H1 (cell line): ENCODE data around the gene STRIT1. TPM values are rescaled to one million over a fixed set of nuclear protein-coding genes. Genes with fewer than 3 reads are reported as not detected.

Source experiments
- BACH1 ChIP-seq: IDR thresholded peaks from 2 replicates; pipeline ENCODE4 v1.6.1; 2012; ENCODE audit warnings: low read length, improper control_type of control experiment
- CBX8 ChIP-seq: fragments of 300-800, 300-1000 bp; sonication (generic); IDR thresholded peaks from 2 replicates; pipeline ENCODE4 v1.7.1; 2016; ENCODE audit warnings: low read depth, low read length, borderline replicate concordance
- HDAC6 ChIP-seq: IDR thresholded peaks from one replicate; pipeline ENCODE4 v1.7.1; 2012; ENCODE audit warnings: low read depth, mild to moderate bottlenecking, inconsistent platforms, low read length, moderate library complexity
- SAP30 ChIP-seq: fragments of 300-600 bp; sonication (generic); IDR thresholded peaks from 2 replicates; pipeline ENCODE4 v1.7.1; 2012; ENCODE audit warnings: low read length, moderate library complexity, mild to moderate bottlenecking, inconsistent platforms; ENCODE audit not compliant: insufficient read depth, insufficient replicate concordance
- SIRT6 ChIP-seq: IDR thresholded peaks from one replicate; pipeline ENCODE4 v1.7.1; 2012; ENCODE audit warnings: low read length, inconsistent platforms
- SP2 ChIP-seq: IDR thresholded peaks from 2 replicates; pipeline ENCODE4 v1.6.1; 2012; ENCODE audit warnings: mild to moderate bottlenecking, low read length, inconsistent platforms
- polyA plus RNA-seq, 7 experiments: library from polyadenylated mRNA; depleted of rRNA in 3 of 7; stranded (reverse) in 5 of 7; unstranded in 2 of 7; fragments of >200 nt in 5 of 7; fragments of 200-250 nt in 2 of 7; gene quantifications; 1 replicate in 5 of 7; 2 replicates in 1 of 7; 4 replicates in 1 of 7; pipeline versions ENCODE4 v1.2.1 to v1.2.3, GENCODE V29; 2011 to 2013; ENCODE audit warnings: missing spikeins in 2 of 7, mixed read lengths in 2 of 7
- total RNA-seq: library from RNA; stranded (reverse); fragmentation: NEBNext Ultra II Directional; extraction: Animal tissue kit (Norgen Biotek cat#: 25700); gene quantifications from 2 replicates; pipeline ENCODE4 v1.2.1, GENCODE V29; 2021

The STRIT1 gene
- total and polyA plus RNA-seq, 2 of the 8 experiments (the other 6 are each of a cell fraction or from before 2014, with no cell fraction given): 0.15 to 0.47 TPM

DNA sequence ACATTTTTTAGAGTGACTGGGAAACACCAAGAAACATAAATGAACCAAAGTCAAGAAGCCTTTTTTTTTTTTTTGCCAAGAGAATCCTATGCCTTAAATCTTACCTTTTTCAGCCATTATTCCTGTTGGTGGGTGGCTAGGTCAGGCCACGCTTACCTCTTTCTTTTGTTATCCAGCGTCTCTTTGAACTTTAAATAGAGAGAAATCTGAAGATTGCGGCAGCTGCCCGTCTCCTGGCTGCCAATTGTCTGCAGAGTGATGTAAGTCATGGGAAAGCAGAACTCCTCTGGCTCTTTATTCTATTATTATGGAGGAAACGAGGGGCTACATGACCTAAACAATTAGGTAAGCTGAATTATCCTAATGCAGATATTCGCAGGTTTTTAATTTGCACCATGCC is at the start of gene STRIT1 (continued):
- no peak for TF ChIP-seq SP2
- no peak for TF ChIP-seq SAP30
- TF ChIP-seq BACH1: no peak
- no peak for TF ChIP-seq CBX8
- no peak for TF ChIP-seq SIRT6
- TF ChIP-seq HDAC6: no peak
